Fibroblast of skin of abdomen (primary cell): Measurements from ENCODE around the gene TEX26.
A peak's percentile ranks its signal among the peaks of the same experiment; 100 is the strongest.
"Not testable (repeated sequence)": the region's sequence is repeated elsewhere in the genome, so short reads cannot be mapped to it uniquely, and the experiment has no call there.

ENCODE experiments used
- DNase-seq: peaks from one replicate; pipeline ENCODE4 v3.0.0-alpha.2; 2013

TEX26 gene

GRCh38 chr13:30920162-30920909 lies 12.1 kb upstream of the TEX26 start:
- DNase-seq: no peak

DNA sequence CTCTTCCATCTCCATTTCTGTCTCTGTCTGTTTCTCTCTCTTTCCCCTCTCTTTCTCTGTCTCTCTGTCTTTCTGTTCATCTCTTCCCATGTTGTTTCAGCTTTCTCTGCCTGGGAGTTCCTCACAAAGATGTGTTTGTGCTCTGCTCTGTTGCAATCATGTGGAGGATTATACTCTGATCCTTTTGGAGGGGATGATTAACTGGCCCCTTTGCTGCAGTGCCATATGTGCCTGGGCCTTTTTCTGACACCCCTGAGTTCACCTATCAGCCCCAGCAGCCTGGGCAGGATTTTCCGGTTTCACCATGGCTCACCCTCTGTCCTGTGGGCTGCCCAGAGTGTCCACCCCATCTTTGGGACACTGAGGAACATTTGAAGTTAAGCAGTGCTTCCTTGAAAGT lies 9.0 kb upstream of the TEX26 start:
- DNase-seq: no peak

GRCh38 chr13:30924721-30925120 lies 7.7 kb upstream of the TEX26 start:
- no peak for DNase-seq

DNA sequence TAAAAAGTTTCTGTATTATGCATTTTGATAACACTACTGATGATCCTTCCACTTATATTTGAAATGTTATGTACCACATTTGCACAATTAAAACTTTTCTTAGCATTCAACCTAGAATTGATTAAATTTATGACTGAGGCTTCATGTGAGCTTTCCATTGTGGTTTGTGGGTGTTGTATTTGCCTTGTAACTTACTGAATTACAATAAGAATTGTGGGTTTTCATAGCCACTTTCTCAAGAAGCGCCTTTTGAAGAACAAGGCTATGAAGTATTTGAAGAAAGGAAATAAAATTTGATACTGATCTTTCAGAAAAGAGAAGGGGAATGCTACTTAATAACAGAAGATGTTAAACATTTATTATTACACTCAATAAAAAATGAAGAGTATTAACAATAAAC lies 7.0 kb upstream of the TEX26 start:
- no peak for DNase-seq

- no peak for DNase-seq
Measured at GRCh38 chr13:30926781-30927180, 5.7 kb upstream of the TEX26 start.

DNA sequence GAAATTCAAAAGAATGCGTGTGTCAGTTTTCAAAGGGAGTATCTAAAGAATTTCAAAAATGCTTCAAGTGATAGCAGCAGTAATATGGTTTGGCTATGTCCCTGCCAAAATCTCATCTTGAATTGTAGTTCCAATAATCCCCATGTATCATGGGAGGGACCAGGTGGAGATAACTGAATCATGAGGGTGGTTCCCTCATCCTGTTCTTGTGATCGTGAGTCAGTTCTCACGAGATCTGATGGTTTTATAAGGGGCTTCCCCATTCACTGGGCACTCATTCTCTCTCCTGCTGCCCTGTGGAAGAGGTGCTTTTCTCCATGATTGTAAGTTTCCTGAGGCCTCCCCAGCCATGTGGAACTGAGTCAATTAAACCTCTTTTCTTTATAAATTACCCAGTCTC lies 5.3 kb upstream of the TEX26 start:
- DNase-seq: not testable (repeated sequence)

- no peak for DNase-seq
Measured at GRCh38 chr13:30927595-30927994, 4.9 kb upstream of the TEX26 start.

GRCh38 chr13:30928978-30929377 lies 3.5 kb upstream of the TEX26 start:
- no peak for DNase-seq

DNA sequence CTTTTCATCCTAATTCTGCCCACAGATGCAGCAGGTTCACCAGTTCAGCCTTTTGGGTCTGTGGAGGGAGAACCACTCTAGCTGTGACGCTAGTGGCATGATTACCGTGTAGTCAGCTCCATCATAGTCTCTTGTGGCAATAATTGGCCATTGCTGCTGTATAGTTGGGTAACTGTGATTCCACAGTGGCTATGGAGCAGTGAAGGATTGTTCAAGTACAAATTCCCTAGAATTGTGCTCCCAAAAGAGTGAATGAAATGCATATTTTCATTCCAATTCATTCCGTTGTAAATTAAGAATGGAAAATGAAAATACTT lies 856 bp downstream of the TEX26 start:
- DNase-seq: no peak

DNA sequence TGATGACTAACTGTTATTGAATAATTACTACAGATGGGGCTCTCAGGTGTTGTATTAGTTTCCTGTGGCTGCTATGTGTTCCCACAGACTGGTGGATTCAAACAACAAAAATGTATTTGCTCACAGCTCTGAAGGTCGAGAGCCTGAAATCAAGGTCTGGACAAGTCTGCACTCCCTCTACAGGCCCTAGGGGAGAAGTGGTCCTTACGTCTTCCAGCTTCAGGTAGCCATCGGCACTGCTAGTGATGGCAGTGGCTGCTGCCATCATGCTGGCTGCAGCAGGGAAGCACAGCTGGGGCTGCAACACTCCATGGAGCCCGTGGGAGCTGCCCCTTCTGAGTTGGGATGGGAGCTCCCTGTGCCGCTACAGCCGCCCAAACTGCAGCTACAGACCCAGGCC lies 1.9 kb downstream of the TEX26 start:
- DNase-seq: no peak

GRCh38 chr13:30934803-30935202 lies 2.3 kb downstream of the TEX26 start:
- DNase-seq: no peak

- no peak for DNase-seq
Measured at GRCh38 chr13:30936971-30937370, 4.5 kb downstream of the TEX26 start.

- DNase-seq: no peak
Measured at GRCh38 chr13:30943881-30944280, 11.4 kb downstream of the TEX26 start.

GRCh38 chr13:30957258-30957943 lies 24.9 kb downstream of the TEX26 start:
- DNase-seq: no peak

DNA sequence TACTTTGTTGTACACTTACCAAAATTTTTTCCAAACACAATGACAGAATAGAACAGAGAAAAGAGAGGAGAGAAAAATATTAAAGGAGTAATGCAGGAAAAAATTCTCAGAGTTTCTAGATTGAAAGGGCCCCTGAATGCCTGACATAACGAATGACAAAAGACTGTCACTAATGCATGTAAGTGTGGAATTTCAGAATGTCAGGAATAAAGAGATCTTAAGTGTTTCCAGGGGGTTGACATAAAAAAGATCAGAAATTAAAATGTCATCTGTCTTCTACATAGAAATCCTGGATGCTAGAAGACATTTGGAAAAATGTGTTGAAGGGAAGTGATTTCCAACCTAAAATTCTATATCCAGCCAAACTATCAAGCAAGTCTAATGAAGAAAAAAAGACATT lies 27.2 kb downstream of the TEX26 start:
- no peak for DNase-seq

GRCh38 chr13:30963791-30964190 lies 31.3 kb downstream of the TEX26 start:
- no peak for DNase-seq

DNA sequence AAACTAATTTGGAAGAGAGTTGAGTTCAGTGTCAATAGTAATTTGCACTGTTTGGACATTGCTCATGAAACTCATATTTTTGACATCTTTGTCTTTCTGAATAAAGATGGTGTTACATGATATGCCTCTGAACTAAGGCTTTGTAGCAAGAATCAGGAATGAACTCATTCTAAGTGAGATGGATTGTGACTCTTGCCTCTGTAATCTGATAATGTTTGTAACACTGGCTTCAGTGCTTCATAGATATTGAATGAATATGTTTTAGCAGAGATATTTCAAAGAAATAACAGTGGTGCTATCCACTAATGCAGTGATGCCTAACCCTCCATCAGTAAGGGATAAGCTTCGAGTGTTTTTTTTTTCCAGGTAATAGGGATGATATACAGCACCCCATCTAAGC lies 32.9 kb downstream of the TEX26 start:
- DNase-seq: no peak

DNA sequence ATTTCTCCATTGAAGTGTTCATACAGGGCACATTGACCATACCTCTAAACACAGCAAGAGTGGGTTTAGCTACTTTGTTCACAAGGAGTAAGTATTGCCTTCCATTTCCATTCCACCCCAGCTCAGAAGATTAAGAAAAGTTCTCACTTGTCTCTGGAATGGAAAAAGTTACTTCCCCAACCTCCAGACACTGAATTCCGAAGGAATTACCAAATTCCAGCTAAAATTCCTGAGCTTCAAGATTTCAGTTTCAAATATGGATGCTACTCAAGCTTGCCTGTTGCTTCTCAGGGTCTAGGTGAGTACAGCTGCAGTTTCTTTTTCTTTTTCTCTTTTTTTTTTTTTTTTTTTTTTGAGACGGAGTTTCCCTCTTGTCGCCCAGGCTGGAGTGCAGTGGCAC lies 33.6 kb downstream of the TEX26 start:
- no peak for DNase-seq

DNA sequence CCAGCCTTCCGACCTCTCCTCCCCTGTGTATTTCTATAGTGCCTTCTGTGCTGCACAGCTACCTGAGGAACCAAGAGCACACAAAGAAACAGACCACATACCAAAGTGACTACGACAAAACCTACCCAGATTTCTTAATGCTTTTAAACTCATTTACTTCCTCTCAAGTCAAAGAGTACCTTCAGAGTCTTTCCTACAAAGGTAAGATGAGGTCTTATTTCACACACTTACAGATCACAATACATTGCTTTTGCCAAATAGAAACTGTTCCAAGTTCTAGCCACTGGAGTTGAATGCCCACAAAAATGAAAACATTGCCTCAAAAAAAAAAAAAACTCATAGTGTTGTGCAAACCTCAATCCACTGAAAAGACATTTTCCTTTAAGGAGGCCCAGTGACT lies 36.4 kb downstream of the TEX26 start:
- DNase-seq: peak; percentile 63

GRCh38 chr13:30971575-30971974 lies 39.1 kb downstream of the TEX26 start:
- peak; percentile 36 for DNase-seq

GRCh38 chr13:30972888-30973377 lies 40.5 kb downstream of the TEX26 start:
- peak; percentile 96 for DNase-seq

DNA sequence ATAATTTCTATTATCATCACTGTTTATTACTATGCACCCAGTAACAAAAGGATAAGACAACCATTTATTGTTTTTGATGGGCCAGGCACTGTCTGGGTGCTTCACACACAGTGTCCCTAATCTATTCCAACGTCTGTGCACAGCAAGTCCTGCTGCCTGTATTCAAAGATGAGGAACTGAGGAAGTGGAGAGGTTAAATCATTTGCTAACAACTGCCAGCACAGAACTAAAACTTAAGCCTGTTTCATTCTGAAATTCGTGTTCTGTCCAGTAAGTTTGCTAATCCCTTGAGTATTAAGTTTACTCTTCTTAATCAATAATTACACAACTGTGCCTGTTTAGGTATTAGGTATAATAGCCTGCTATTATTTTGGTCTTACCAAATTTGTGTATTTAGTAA lies 41.9 kb downstream of the TEX26 start:
- DNase-seq: no peak

DNA sequence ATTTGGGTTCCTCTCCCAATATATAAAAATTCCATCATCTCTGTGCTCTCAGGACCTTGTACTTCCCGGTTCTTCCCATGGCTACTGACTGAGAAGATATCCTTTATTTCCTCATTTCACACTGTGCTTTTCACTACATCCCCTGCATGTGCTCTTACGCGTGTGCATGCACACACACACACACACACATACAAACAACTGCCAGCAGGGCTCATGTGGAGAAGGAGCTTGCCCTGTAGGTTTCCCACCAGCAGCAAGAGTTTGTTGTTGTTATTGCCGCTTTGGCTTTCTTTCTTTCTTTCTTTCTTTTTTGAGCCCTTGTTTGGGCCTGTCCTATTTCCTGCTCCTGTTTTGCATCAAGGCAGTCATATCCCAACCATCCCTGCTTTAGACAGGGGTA lies 43.6 kb downstream of the TEX26 start:
- no peak for DNase-seq
